HG02759 (cell line): ENCODE results near the gene INPP5K.

Experiments
- ATAC-seq: cut with Tn5 transposase; IDR thresholded peaks from one replicate; pipeline ENCODE4 v1.9.1; 2021; ENCODE audit warnings: mild to moderate bottlenecking, moderate library complexity; ENCODE audit not compliant: unreplicated experiment

Gene INPP5K

GRCh38 chr17:1486802-1487695 lies 29.4 kb downstream of the INPP5K start:
- ATAC-seq: no peak

DNA sequence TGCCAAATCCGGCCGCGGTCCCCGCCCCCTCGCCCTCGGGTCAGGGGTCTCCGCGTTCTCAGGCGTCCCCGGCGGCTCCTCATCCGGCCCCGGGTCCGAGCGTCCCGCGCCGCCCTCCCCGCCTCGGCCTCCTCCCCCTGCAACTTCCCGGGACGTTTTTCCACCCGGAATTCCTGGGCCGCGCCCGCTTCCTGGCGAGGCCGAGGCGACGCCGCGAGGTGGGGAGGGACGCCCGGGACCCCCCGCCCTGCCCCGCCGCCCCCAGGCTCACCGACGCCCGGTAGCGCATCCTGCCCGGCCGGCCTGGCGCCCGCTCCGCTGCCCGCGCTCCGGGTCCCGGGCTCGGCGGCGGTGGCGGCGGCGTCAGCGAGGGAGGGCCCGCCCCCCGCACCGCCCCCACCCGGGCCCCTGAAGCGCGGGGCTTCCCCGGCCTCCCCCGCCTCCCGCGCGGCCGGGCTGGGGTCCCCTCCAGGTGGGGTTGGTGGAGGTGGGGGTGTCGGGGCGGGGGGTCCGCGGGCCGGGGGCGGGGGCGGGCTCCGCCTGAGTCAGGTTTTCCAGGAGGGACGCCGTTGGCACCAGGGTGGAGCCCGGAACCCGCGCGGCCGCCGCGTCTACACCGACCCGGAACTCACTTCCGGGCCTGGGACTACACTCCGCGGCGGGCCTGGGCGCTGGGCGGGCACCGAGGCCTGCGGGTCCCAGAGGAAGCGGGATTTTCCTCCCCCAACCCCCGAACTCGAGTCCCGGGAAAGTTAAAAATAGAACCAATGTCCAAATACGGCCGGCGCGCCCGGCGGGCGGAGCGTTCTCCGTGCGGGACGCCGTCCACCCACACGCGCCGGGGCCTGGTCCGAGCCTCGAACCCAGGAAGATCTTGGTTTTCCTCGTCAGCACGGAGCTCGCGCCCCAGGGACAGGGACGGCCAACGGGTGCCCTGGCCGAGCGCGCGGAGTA lies 30.7 kb downstream of the INPP5K start:
- peak; percentile 34 for ATAC-seq

DNA sequence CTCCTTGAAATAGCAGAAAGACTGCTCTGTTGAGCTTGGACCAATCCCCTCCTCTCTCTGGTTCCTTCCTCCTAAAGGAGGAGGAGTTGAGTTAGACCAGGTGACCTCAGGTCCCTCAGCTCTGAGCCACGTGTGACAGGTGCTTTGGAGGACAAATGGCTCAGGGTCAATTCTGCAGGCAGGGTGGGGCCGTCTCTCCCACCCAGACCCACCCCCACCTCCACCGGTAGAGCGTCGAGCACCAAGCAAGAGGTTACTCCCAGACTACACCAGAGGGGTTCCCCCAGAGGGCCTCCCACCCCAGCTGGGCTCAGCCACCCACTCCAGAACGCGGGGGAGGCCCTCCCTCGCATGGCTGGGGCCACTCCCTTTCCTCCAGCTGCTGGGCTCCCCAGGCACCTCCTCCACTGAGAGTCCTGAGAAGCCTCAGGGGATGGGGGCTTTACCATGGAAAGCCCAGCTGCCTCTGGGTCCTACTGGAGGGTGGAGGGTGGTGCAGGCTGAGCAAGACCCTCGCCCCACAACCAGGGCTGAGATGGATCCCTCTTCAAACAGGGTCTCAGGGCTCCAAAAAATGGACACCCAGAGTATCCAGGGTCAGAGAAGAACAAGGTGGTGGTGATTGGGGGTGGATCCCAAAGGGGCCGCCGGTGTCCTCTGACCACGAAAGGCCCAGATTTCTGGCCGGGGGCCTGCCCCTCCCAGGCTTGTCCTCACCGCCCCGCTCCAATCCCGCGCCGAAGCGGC lies 31.6 kb downstream of the INPP5K start:
- peak; percentile 42 for ATAC-seq

- no peak for ATAC-seq
Measured at GRCh38 chr17:1484060-1484535, 32.3 kb downstream of the INPP5K start.

- no peak for ATAC-seq
Measured at GRCh38 chr17:1482680-1483079, 33.7 kb downstream of the INPP5K start.

DNA sequence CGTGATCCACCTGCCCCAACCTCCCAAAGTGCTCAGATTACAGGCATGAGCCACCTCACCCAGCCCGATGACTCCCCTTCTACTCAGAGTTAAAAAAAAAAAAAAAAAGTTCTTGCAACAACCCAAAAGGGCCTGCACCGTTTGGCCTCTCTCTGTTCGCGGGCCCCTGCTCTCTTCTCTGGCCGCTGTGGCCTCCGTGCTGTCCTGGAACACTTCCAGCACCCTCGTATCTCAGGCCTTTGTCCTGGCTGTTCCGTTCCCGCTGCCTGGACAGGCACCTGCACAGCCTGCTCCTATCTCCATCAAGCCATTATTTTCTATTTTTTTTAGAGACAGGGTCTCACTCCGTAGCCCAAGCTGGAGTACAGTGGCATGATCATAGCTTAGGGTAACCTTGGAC lies 34.7 kb downstream of the INPP5K start:
- ATAC-seq: no peak

GRCh38 chr17:1480747-1481465 lies 35.5 kb downstream of the INPP5K start:
- ATAC-seq: no peak

DNA sequence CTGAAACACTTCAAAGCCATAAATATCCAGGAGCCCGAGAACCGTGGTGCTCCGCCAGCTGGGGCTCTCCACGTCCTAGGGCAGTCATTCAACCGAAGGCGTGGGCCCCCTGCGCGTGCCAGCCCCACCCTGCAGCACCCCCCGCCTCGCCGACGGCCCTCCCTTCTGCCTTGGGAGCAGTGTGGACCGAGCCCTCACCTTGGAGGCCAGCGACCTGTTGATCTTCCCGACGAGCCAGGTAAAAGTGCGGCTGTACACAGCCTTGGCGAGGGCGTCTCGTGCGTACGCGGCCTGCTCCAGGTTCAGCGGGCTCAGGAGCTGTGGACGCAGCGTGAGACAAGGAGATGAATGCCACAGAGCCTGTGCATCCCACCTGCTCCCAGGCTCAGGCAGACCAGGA lies 38.0 kb downstream of the INPP5K start:
- ATAC-seq: no peak

- no peak for ATAC-seq
Measured at GRCh38 chr17:1475321-1475854, 41.0 kb downstream of the INPP5K start.

DNA sequence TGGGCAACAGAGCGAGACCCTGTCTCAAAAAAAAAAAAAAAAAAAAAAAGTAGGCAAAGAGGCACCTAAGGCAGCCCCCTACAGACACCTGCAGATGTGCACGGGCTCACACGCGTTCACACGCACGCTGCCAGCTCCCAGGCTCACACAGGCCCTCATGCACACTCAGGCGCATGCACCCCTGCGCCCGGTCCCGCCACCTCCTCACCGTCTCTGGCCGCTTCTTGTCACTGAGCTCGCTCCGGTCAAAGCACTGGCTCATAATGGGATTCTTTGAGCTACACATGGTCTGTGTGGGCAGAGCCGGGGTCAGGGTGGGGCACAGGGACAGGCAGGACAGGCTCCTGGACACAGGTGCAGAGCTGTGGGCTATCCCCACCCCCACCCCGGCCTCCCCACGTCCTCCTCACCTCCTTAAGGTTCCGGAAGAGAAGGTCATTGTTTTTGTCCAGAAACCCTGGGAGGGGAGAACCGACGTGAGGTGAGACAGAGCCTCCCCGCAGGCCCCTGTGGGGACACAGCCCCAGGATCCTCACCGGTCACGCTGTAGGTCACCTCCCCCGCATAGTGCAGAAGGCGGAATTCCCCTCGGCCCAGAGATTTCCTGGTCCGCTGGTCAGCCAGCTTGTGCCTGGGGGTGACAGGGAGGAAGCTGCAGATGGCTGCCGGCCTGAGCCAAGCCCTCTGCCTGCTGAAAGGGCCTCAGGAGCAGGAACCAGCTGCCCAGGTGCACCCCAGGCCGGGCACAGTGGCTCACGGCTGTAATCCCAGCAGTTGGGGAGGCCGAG lies 41.8 kb downstream of the INPP5K start:
- ATAC-seq: peak; percentile 69

GRCh38 chr17:1473841-1474240 lies 42.6 kb downstream of the INPP5K start:
- peak; percentile 42 for ATAC-seq

DNA sequence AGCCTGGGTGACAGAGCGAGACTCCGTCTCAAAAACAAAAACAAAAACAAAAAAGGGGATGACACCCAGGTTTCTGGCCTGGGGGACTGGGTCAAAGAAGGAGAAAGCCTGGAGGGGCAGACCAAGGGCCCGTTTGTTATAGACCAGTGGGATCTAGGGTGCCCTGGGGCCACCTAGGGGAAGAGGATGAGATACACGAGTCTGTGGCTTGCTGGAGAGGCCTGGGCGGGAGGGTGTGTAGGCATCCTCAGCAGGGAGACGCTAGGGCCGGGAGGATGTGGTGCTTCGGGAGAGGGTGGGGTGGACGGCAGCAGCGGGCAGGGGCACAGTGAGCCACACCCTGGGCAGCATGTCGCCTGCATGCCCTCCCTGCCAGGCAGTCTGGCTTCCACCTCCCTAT lies 43.2 kb downstream of the INPP5K start:
- ATAC-seq: no peak

DNA sequence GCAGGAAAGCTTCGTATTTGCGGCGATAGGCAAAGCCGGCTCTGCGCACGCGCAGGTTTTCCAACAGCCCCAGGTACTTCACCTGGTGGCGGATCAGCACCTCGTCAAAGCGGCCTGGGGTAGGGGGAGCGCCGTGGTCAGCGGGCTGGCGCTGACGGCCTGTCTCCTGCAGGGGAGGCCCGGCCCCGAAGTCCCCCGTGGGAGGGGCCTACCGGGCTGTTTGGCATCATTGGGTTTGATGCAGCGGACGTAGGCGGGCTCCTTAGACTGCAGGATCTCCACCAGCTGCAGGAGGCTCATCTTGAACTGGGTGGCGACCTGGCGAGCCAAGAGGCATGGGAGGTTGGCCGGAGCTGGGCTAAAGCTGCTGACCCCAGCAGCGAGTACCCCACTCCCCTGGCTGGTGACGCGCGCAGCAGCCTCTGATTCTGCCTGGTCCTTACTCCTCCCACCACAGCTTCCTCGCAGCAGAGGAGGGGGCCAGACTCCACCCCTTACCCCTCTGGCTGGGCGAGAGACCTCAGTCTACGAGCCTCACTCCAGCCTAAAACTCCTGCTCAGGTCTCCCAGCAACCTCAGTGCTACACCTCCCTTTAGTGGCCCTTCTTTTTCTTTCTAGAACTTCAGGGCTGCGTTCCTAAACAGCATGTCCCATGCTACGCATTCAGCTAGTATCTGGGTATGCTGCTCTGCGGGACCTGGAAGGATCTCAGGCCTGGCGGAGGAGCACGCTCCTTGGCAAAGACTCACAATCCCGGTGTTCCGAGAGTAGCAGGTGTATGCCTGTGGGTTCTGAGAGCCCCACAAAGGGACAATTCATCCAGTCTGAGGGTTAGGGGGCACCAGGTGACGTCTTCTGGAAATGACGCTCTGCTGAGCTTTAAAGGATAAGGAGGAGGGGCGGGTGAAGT lies 44.2 kb downstream of the INPP5K start:
- ATAC-seq: no peak

- ATAC-seq: no peak
Measured at GRCh38 chr17:1471490-1471889, 44.9 kb downstream of the INPP5K start.

DNA sequence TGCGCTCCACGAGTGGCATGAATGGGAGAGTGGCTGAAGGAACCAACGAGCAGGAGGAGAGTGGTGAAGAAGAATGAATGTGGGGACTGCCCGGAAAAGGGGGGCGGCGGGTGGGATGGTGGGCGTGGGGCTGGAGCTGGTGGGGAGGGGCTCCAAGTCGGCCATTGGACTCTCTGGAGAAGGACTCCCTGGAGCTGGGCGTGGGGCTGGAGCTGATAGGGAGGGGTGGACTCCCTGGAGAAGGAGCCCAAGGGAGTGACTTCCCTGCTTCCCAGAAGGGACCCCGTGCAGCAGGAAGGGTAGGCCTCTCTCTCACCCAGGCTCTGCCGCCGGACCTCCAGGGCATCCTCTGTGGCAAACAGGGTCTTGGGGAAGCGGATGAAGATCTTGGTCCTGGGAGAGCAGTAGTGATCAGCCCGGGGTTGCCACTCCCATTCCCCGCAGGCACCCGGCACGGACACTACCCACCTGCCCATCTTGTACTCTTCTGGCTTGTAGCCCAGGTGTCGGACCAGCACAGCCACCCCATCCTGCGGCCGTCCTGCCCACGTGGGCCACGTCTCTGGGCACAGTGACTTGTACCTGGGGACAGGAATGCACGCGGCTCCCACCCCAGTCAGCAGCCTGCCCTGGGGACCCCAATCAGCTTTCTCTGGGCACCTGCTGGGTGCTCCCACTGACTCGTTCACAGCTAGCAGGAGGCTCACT lies 45.5 kb downstream of the INPP5K start:
- ATAC-seq: no peak

- no peak for ATAC-seq
Measured at GRCh38 chr17:1470071-1470754, 46.2 kb downstream of the INPP5K start.
